GM18502 (cell line): ENCODE results near the gene EPHA7.

Source experiments
- ATAC-seq: cut with Tn5 transposase; IDR thresholded peaks from one replicate; pipeline ENCODE4 v1.9.1; 2021; ENCODE audit warnings: mild to moderate bottlenecking; ENCODE audit not compliant: unreplicated experiment, poor library complexity

Gene EPHA7

DNA sequence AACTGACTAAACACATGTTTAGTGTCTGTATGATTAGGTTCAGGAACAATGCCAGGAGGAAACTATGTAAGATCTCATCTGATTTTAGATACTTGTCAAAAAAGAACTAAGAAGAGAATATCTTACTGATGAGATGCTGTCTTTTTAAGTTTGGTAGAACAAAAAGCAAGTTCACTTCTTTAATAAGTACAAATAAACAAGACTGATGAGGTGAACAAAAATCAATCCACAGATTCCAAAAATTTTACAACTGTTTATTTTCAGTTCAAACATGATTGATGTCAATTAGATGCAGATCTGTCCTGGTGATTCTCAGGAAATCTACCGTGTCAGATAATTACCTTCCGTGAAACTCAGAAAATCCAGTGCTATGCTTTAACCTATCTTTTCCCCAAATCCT, 24.9 kb downstream of the EPHA7 start:
- no peak for ATAC-seq

GRCh38 chr6:93393554-93394074, 25.7 kb downstream of the EPHA7 start:
- ATAC-seq = no peak

GRCh38 chr6:93392797-93393196, 26.6 kb downstream of the EPHA7 start:
- no peak for ATAC-seq

- ATAC-seq = no peak
Observed at GRCh38 chr6:93391965-93392364, 27.4 kb downstream of the EPHA7 start.

DNA sequence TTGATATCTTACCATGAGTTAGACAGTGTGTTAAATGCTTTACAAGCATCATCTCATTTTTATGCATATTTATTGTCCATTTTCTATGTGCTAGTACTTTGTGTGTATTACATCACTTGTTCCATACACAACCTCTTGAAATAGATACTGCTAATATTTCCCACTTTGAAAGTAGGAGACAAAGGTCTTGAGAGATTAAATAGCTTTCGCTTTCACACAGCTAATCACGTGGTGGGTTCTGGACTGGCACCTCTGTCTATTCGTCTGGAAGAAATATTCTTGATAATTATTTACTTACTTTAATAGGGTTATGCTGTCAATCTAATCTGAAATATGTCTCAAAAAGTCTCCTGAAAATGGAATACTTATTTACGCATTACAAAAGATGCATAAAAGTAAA, 30.2 kb downstream of the EPHA7 start:
- no peak for ATAC-seq

GRCh38 chr6:93388070-93388469, 31.3 kb downstream of the EPHA7 start:
- no peak for ATAC-seq

- ATAC-seq = no peak
Observed at GRCh38 chr6:93376026-93376540, 43.3 kb downstream of the EPHA7 start.

DNA sequence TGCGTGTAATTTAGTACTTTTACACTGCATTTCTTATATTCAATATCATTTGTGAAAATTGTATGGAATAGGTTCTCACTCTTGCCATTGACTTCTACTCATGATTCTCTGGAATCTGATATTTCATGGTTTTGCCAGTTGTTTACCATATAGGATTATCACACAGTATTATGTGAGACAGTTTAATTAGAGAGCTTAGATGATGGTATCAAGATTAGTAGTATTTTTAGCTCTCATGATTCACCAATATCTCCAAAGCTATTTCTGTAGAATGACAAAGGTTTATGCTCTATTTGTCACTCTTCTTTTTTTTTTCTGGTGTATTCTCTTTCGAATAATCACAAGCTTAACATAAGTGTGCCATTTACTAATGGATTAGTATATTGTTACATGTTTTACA, 45.9 kb downstream of the EPHA7 start:
- no peak for ATAC-seq

DNA sequence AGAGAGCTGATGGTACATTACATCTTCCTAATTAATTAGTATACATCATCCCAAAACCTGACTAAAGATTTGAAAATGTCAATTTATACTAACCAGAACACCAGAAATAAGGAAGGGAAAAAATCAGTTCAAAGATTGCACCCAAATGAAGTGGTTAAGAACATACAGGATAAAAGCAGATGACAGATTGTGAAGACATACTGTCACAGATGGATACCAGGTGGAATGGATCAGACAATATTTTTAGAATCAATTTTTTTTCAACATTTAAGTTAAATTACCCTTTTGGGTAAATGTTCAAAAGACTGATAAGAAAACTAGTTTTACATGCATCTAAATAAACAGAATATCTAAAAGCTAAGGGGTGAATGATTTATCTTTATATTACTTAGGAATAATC, 47.6 kb downstream of the EPHA7 start:
- no peak for ATAC-seq

GRCh38 chr6:93369586-93370134, 49.7 kb downstream of the EPHA7 start:
- ATAC-seq = no peak

DNA sequence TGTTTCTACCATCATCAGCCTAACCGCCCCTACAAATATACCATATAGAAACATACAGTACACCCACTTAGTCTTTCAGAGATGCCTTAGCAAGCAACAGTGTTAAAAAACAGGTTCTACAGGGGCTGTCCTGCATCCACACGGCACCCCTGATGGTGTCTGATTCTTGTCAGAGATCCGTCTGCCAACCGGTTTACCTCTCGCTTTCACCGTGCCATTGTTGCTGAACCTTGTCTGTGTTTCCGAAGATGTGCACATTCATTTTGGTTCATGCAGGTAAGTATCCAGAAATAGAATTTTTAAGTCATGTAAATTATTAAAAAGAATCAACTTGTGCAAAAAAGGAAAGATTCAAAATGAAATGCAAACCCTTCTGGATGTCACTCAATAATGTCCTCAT, 52.9 kb downstream of the EPHA7 start:
- no peak for ATAC-seq

DNA sequence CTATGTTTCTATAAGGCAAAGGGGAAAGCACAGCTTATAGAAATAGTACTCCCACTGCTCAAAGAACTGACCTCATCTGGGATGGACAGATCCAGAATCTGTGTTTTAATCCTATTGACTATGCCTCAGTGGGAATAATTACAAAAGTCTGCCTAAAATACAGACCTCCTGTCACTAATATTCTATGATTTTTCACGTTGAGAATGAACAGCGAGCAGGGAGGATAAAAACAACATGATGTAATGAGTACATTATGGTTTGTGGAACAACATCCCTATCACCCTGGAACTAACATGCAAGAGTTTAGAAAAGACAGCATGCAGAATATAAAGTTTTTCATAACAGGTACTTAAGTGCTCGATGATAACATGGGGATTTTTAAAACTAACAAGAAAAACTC, 53.9 kb downstream of the EPHA7 start:
- no peak for ATAC-seq

DNA sequence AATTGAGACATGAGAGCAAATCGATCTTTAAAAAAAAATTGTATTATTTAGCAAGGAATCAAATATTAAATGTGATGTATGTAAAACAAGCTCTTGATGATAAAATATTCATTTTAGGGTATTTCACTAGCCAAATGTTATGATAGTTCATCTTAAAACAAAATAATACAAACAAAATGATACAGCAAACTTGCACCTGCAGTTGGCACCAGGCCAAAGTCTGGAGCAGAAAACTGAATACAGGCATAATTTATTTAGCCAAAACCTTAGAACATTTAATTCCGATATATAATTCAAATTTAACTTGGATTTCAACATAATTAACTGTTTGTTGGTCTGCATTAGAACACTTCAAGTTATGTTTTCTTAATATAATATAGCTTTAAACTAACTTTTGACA, 60.9 kb downstream of the EPHA7 start:
- no peak for ATAC-seq

DNA sequence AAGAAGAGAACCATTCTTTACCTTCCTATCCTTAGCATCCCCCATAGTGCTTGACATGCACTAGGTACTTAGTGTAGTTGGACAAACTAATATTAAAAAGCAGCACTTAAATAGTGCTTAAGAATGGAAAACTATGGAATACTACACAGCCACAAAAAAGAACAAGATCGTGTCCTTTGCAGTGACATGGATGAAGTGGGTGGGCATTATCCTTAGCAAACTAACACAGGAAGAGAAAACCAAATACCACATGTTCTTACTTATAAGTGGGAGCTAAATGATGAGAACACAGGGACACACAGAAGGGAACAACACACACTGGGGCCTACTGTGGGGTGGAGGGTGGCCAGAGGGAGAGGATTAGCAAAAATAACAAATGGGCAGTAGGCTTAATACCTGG, 66.8 kb downstream of the EPHA7 start:
- no peak for ATAC-seq

DNA sequence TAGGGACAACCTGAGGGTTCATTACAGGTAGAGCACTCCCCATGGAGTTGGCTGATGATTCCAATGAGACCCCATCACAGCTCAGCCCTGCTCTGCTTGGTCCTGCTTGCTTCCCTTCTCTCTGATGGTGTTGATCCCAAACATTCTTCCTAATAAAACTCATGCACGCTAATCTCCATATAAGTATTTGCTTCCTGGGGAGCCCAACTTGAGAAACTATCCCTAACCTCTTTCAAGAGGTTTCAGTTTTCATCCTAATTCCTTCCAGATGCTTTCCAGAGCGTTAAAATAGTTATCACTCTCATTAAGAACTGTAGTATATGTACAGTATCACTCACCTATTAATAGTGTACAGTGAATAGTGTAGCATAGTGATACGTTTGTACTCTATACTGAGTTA, 68.1 kb downstream of the EPHA7 start:
- ATAC-seq = no peak

- ATAC-seq = no peak
Observed at GRCh38 chr6:93350774-93351173, 68.6 kb downstream of the EPHA7 start.

DNA sequence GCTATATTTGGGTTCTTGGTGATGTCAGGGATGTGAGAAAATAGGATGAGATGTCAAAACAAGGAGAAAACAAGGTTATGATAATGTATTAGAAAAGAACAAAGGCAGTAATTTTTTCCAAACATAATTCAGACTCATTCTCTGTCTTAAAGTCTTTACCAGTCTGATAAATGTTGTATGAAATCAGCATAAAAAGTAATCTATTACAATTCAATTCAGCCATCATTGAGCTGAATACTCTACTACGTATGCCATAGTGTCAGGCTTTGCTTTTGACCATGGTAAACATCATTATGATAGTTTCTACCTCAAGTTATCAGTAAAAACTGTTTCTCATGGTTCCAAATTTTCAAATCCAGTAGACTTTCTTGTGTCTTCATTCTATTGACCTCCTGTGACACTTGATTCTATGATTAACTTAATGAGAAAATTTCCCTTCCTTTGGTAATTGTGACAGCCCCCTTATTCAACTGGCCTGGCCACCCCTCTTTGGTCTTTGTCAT, 75.0 kb downstream of the EPHA7 start:
- ATAC-seq = no peak

GRCh38 chr6:93343476-93343875, 75.9 kb downstream of the EPHA7 start:
- no peak for ATAC-seq

- ATAC-seq = no peak
Observed at GRCh38 chr6:93341900-93342613, 77.3 kb downstream of the EPHA7 start.

- ATAC-seq = no peak
Observed at GRCh38 chr6:93337772-93338394, 81.5 kb downstream of the EPHA7 start.

GRCh38 chr6:93337014-93337413, 82.3 kb downstream of the EPHA7 start:
- ATAC-seq = no peak
